Panc1 (cell line): Measurements from ENCODE around the gene CPT1C.

Source experiments
- POLR2AphosphoS5 ChIP-seq: IDR thresholded peaks from 2 replicates; pipeline ENCODE4 v1.6.1; 2012; ENCODE audit warnings: mild to moderate bottlenecking, low read depth, low read length, moderate library complexity
- TF ChIP-seq, protein P1 (sequence below): fragments of 450-650 bp; IDR thresholded peaks from 2 replicates; pipeline ENCODE4 v1.5.1; 2017; ENCODE audit warnings: mild to moderate bottlenecking

DNA sequence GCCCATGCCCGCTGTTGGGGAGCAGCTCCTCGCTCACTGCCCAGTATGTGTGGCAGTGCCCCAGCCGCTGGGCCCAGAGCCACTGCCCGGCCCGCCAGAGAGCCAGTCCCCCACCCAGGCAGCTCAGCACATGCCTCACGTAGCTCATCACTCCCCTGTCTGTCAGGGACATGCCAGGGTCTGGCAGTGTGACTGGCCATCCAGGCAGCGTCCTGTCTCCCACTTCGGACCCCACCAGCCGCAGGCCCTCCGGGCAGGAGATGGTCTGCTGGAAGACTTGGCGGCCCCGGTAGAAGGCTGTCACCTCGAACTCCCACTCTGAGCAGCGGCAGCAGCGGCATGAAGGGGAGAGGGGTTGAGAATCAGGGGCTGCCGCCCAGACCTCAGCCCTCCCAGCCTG lies 28.9 kb upstream of the CPT1C start:
- TF ChIP-seq, protein P1, sequence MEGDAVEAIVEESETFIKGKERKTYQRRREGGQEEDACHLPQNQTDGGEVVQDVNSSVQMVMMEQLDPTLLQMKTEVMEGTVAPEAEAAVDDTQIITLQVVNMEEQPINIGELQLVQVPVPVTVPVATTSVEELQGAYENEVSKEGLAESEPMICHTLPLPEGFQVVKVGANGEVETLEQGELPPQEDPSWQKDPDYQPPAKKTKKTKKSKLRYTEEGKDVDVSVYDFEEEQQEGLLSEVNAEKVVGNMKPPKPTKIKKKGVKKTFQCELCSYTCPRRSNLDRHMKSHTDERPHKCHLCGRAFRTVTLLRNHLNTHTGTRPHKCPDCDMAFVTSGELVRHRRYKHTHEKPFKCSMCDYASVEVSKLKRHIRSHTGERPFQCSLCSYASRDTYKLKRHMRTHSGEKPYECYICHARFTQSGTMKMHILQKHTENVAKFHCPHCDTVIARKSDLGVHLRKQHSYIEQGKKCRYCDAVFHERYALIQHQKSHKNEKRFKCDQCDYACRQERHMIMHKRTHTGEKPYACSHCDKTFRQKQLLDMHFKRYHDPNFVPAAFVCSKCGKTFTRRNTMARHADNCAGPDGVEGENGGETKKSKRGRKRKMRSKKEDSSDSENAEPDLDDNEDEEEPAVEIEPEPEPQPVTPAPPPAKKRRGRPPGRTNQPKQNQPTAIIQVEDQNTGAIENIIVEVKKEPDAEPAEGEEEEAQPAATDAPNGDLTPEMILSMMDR: no peak
- no peak for TF ChIP-seq POLR2AphosphoS5
